ENCODE results near the gene MIB2.
A peak's percentile ranks its signal among the peaks of the same experiment; 100 is the strongest.
"Not testable (repeated sequence)": the region's sequence is repeated elsewhere in the genome, so short reads cannot be mapped to it uniquely, and the experiment has no call there.

MIB2 gene

DNA sequence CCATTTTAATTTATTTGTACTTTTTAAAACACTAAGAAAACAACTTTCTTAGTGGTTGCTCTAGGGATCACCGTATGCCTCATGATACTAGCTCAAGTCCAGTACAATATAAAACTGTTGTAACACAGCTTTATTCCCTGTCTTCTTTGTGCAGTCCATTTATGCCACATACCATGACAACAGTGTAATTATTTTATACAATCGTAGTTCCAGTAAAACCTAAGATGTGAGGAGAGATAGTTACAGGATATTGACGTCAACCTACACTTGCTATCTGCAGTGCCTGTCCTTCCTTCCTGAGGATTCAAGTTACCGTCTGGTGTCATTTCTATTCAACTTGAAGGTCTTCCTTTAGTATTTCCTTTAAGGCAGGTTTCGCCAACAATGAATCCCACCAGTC, 31.0 kb downstream of the MIB2 start:
- not testable (repeated sequence) for DNase-seq

DNA sequence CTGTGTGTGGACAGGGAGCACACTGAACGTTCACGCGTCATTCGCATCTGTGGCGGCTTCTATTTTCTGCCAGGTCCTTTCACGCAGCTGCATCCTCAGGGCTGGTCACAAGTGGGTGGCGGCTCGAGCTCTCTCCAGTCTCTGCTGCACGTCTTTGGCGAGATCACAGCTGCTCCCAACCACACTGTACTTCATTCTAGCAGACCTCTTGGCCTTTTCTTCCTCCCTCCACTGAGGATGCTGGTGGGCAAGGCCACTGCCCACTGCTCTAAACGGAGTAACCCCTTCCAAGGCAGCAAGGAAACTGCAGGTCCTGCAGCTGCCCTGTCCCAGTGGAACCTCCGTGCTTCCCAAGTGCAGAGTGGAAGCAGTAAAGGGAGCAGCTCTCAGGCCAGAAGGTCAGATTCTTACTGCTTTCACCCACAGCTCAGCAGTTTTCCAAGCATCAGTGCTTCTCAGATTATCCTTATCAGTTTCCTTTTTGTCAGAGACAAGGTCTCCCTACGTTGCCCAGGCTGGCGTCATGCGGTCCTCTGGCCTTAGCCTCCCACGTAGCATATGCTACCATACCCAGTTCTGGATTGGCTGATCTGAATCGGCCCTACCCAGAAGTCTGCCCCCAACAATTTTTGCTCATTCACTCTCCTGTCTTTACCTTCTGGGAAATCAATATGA, 32.4 kb downstream of the MIB2 start:
- not testable (repeated sequence) for DNase-seq

- DNase-seq, result not testable (repeated sequence)
These were observed 33.0 kb downstream of the MIB2 start for GRCh38 chr1:1648265-1648664.

DNA sequence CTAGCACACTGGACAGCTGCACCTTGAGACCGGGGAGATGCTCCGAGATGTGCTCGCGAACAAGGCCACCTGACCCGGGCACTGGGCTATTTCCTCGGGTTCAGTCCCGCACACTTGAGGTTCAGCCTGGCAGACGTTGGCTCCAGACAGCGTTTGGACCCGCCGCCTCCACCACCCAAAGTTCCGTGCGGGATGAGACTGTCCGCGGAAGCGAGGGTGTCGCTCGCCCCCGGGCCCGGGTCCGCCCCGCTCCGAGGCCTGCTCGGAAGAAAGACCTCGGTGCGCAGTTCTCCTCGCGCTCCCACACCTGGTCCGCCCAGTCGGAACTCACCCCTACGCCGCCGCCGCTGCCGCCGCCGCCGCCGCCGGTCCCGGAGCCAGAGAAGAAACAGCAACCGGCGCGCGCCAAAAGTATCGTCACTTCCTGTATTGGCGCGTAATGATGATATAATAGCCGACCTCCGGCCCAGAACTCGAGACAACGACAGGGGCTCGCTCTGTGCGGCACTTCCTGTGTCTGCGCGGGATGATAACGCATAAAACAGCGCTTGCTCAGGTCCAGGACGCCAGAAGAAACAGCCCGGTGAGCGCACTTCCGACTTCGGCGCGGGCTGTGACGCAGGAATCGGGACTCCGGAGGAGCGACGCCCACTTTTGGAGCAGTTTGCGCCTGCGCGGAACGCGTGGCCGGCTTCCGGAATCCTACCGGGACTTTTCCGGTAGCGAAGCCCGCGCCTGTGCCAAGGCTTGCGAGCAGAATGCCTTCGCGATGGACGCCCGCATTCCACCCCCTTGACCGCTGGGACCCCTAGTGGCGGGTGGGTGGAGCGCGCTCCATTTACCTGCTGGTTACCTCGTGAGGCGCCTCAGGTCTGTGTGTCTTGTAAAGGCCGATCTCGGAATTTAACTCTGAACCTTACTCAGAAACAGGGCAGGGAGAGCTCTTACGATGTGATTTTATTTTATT, 43.6 kb downstream of the MIB2 start, which contains the start of gene CDK11B:
Gene CDK11B, minus strand, starts transcription at position 422 of the 967 bp plus-strand sequence. CDS start 1,519 bp downstream, outside the sequence.
- peak; percentile 51 to 97 (median 88) for DNase-seq

DNA sequence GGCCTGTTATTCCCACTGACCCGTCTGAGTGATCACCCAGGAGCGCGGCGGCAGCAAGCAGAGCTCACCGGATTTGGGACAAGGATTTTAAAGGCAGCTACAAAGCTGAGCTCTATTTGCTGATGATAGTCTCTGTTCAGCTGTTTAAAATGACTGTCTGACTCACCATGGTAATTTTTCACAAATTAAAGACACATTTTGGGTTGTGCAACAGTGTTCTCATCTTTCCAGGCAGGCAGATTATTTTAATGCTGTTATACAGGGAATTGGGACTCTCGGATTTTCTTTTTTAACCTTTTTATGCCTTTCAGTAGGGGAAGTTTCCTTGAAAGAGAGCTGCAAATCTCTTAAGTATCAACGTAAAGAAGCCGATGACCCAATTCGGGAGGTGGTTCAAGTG, 47.1 kb downstream of the MIB2 start:
- not testable (repeated sequence) for DNase-seq

DNA sequence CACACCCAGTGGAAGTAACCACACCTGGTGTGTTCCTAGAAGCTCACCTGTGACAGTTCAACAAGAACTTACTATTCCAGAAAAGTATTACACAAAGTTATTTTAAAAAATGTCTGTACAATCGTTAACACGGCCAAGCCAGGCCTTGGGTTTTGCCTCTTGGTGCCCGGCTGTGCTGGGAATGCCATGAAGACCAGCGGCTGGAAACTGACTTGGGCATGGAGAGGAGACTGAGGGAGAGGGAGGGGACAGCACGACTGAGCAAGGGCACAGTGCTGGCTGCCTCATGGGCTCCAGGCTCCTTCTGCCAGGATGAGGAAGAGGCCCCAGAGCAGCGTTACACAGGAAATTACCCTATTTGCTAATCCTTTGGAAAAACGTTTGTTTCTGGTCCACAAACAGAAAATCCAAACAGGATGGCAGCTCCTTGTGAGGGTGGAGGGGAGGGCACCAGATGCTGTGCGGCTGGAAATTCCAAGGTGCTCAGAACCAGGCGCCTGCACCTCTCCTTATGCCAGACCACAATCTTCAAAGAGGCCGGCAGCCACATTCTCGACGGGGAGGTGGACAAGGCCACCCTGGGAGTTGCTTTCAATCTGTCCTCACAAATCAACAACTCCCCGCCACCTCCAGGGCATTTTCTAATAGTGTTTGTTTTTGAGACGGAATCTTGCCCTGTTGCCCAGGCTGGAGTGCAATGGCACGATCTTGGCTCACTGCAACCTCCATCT, 47.7 kb downstream of the MIB2 start:
- DNase-seq, result not testable (repeated sequence)

DNA sequence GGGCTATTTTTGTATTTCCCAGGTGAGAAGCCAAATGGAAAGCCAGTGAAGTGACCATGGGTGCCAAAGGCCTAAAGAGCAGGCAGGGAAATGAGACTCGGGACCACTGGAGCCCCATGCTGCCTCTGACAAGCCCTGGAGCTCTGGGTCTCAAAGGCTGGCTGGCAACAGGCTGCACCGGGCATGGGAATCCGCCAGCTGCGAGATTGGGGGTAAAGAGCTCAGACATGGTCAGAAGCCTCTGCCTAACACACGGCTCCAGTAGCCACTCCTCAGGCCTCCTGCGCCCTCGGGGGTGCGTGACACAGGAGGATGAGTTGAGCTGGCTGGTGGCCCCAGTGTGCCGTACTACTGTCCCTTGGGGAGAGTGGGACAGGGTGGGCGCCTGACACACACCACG, 49.0 kb downstream of the MIB2 start:
- DNase-seq, result not testable (repeated sequence)

DNA sequence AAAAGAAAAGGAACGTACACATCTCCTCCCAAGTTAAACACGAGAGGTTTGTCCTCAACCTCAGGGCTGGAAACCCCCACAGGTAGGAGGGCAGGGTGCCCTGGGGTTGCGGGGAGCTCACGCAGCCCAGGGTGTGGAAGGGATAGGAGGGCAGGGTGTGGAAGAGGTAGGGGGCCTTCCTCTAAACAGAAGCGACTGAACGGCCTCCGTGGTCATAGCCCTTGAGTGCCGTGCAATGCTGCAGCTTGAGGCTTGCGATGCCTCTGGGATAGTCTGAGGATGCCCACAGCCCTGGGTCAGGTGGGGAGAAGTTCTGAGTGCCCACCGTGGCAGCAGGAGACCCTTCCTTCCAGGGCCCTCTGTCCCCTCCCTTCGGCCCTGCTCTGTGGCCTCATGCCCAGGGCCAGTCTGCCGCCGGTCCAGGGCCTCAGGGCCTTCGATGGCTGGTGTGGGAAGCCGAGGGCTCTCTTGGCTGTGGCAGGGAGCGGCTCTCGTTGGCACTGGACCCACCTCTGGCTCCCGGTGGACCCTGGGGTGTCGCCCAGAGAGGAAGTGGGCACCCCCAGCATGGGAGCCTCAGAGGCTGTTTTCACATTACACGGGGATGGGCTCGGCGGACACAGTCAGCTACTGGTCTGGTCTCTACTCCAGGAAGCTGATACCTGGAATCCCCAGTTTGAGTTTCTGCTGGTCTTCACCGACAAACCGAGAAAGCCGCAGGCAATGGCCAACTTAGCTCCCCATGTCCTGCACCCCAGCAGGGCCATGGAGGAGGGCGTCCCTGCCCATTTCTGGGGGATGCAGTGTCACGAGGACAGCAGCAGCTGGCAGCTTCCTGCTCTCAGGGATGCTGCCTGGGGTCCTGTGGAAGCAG, 49.9 kb downstream of the MIB2 start:
- no peak for DNase-seq

- no peak for DNase-seq
These were observed 50.5 kb downstream of the MIB2 start for GRCh38 chr1:1665815-1666251.

GRCh38 chr1:1666526-1666925, 51.2 kb downstream of the MIB2 start:
- DNase-seq, result peak in 1 of 56 donors; percentile 5

GRCh38 chr1:1669468-1670440, 54.5 kb downstream of the MIB2 start:
- DNase-seq, result no peak

DNA sequence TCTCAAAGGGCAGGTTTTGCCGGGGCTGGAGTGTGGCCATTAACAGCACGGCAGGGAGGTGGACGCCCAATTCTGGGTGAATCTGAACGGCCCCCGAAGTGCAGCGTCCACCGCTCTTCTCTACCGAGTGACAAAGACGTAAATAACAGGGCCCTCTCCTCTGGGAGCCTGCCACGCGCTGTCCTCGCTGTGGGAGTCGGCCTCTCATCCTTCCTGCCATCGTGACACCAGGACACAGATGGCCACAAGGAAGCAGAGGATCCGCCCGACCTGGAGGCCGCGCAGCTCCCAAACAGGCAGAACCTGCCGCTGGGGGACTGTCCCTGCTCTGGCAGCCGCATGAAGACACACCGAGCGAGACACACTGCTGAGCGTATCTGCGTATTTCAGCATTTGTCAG, 55.6 kb downstream of the MIB2 start:
- DNase-seq, result no peak

GRCh38 chr1:1671365-1672119, 56.2 kb downstream of the MIB2 start:
- DNase-seq, result no peak

DNA sequence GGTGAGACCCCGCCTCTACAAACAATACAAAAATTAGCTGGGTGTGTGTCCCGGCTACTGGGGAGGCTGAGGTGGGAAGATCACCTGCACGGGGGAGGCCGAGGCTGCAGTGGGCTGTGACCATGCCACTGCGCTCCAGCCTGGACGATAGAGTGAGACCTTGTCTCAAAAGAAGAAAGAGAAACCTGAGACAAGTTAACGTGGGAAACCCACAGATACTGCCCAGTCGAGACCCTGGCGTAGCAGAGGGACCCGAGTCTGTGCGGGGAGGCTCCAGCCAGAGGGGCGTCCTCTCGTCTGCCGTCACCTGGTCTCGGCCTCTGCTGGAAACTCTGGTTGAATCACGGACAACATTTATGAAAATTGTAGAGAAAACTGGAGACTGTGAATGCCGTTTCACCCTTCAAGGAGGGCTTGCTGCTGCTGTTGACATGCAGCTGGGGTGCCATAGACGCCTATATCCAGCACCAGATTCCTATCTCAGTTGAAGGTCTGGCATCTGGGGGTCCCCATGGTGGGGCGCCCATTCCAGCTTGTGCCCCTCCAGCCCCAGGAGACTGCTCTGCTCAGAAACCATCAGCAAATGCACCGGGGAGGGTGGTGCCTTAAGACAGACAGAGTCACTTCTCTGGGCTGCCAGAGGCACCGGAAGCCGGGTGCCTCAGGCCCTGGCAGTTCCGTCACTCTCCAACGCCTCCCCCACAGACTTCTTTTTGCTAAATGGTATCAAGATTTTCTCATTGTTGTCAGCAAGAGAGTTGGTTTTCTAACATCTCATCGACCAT, 57.1 kb downstream of the MIB2 start:
- no peak for DNase-seq

- DNase-seq, result not testable (repeated sequence)
These were observed 59.5 kb downstream of the MIB2 start for GRCh38 chr1:1674806-1675205.

DNA sequence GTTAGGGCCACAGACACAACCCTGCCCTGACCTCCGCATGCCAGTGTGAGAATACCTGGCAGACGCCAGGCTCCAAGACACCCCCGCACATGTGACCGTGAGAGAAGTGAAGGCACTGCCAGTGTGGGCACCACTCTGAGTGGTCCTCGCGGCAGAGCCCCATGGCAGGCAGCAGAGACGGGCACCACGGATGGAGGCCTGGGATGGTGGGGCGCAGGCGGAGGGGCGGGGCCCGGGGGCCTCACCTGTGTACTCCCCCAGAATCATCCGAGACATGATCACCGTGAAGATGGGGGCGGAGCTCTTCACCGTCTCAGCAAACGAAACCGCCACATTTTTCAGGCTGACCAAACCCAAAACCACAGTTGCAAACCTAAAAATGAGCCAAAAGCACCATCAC, 59.9 kb downstream of the MIB2 start:
- not testable (repeated sequence) for DNase-seq

DNA sequence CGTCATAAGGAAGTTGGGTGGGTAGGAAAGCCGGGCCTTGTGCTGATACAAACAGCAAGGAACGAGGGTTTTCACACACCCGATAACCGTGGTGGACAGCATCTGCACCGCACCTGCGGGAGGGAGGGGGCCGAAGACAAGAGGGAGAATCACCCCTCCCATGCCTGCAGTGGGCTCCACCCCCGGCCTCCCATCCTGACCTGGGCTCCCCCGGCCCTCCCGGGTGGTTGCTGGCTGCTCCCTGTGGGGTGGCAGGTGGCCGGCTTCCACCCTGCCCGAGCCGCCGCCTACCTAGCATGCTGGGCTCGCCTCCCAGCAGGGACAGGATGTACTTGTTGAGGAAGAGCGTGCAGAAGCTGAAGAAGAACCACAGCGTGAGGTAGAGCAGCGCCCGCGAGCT, 60.8 kb downstream of the MIB2 start:
- DNase-seq, result not testable (repeated sequence)

Measured in nucleus accumbens (tissue), 56 donors.